ENCODE results near the gene AGBL5.

DNA sequence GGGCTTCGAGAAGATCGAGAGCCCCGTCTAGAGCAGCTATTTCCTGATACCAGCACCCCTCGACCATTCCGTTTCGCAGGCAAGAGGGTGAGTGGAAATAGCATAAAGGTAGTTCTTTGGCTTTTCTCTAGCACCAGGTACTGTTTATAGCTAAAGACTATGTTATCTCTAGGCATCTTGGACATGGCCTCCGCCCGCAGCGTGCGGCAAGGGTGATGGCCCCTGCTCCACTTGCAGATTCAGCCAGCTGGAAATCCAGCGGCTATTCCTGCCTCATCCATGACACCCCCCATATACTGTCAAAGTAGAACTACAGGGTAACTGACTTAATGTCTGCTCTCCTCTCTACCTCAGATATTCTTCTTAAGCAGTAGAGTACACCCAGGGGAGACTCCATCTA, 3.3 kb downstream of the AGBL5 start:
- TF ChIP-seq, protein P1, sequence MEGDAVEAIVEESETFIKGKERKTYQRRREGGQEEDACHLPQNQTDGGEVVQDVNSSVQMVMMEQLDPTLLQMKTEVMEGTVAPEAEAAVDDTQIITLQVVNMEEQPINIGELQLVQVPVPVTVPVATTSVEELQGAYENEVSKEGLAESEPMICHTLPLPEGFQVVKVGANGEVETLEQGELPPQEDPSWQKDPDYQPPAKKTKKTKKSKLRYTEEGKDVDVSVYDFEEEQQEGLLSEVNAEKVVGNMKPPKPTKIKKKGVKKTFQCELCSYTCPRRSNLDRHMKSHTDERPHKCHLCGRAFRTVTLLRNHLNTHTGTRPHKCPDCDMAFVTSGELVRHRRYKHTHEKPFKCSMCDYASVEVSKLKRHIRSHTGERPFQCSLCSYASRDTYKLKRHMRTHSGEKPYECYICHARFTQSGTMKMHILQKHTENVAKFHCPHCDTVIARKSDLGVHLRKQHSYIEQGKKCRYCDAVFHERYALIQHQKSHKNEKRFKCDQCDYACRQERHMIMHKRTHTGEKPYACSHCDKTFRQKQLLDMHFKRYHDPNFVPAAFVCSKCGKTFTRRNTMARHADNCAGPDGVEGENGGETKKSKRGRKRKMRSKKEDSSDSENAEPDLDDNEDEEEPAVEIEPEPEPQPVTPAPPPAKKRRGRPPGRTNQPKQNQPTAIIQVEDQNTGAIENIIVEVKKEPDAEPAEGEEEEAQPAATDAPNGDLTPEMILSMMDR (IDR thresholded peaks at IDR 0.05 in 4 of 5, conservative IDR thresholded peaks at IDR 0.05 in 1 of 5): no peak
- TF ChIP-seq POLR2A (IDR thresholded peaks at IDR 0.05): no peak

Data from gastrocnemius medialis (tissue), 4 donors.